ENCODE data around the gene PITHD1. TPM values are rescaled to one million over a fixed set of nuclear protein-coding genes. Genes with fewer than 3 reads are reported as not detected.

PITHD1 gene, protein sequence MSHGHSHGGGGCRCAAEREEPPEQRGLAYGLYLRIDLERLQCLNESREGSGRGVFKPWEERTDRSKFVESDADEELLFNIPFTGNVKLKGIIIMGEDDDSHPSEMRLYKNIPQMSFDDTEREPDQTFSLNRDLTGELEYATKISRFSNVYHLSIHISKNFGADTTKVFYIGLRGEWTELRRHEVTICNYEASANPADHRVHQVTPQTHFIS
- total RNA-seq = 55.7 TPM

DNA sequence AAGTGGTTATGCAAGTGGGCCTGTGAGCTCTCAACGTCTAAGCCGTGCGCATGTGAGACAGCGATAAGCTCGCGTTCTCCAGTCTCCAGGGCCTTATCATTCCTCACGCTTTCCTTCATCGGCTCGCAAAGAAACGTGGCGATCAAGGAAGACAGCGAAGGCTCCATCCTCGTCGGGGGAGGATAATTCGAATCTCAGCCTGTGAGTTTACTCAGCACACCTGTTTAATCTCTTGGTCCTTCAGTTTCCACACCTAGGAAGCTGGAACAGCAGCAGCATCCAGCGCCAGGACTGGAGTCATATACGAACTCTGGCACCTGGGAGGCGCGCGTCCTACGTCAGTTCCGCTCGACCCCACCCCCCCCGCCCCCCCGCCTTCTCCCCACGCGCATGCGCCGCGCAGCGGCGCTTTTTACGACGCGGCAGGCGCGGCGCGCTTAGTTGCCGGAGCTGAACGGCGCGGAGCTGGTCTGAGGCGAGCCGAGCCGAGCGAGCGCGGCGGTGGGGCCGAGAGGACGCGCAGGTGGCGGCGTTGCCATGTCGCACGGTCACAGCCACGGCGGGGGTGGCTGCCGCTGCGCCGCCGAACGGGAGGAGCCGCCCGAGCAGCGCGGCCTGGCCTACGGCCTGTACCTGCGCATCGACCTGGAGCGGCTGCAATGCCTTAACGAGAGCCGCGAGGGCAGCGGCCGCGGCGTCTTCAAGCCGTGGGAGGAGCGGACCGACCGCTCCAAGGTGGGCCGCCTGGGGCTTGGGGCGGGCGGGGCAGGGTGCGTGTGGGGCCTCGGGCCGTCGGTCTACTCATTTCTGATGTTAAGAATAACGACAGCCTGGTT is at the start of gene PITHD1:
TSS of gene PITHD1 (plus strand) at position 440 of the 836 bp plus-strand sequence. CDS start at position 538, 98 bp downstream.

DNA sequence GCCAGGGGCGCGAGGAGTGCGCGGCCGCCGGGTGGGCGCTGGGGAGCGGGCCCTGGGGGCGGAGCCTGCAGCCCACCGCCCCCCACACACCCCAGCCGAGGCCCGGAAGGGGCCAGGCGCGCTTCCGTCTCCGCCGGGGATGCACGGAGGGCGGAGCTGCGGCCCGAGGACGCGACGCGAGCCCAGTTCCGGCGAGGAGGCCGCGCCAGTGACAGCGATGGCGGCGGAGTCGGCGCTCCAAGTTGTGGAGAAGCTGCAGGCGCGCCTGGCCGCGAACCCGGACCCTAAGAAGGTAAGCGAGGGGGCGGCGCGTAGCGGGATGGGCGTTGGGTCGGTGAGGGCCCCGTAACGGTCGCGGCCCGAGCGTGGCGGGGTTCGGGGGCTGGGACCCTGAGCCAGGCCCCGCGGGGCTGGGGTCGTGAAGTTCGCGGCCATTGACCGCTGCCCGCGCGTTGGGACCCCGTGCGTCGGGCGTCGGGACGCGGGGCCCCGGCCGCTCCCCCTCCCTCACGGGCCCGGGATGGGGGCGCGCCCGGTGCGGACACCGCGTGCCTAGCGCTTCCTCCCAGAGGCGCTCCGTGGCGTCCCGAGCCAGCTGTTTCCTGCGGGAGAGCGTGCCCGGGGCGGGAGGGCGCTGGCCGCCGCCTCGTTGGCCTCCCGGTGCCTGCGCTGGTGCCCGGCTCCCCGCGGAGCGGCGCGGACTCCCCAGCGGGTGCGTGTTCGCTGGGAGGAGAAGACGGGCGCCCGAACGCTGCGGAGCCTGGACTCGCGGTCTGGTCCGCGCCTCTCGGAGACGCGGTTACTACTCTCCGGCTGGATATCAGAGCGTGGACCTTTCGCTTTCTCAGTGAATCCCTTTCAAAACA is 34.7 kb upstream of the PITHD1 start, which contains the start of gene ELOA:
TSS of gene ELOA (plus strand) at position 185 of the 866 bp plus-strand sequence. CDS start at position 218, 33 bp downstream.

GRCh38 chr1:23790696-23791515 is 12.7 kb downstream of the PITHD1 start, which contains the start of gene LYPLA2:
LYPLA2 (plus strand) TSS chr1:23791145; CDS start chr1:23792683, 1,538 bp downstream.

GRCh38 chr1:23800400-23801337 is 22.5 kb downstream of the PITHD1 start, which contains the start of gene GALE:
GALE (minus strand) TSS chr1:23800754; CDS start chr1:23799007, 1,747 bp downstream.

GRCh38 chr1:23825076-23825761 is 47.0 kb downstream of the PITHD1 start, which contains the start of gene HMGCL:
HMGCL (minus strand) TSS chr1:23825429; CDS start chr1:23825415, 14 bp downstream.

Other genes with a start within 250 kb of the PITHD1 start
- 3.4 TPM for gene E2F2, start 247.2 kb upstream of the PITHD1 start, total RNA-seq
- 11.9 TPM for gene ID3, start 218.9 kb upstream of the PITHD1 start, total RNA-seq
- gene RPL11, start 86.6 kb upstream of the PITHD1 start, total RNA-seq = 596 TPM
- gene ELOA, start 34.9 kb upstream of the PITHD1 start, total RNA-seq = 28.5 TPM
- 27.2 TPM for gene LYPLA2, start 12.7 kb downstream of the PITHD1 start, total RNA-seq
- 28.2 TPM for gene GALE, start 22.3 kb downstream of the PITHD1 start, total RNA-seq
- gene HMGCL, start 47.0 kb downstream of the PITHD1 start, total RNA-seq = 11.9 TPM
- 14.7 TPM for gene FUCA1, start 89.9 kb downstream of the PITHD1 start, total RNA-seq
- gene CNR2, start 134.9 kb downstream of the PITHD1 start, total RNA-seq = not detected
- 59.8 TPM for gene PNRC2, start 181.4 kb downstream of the PITHD1 start, total RNA-seq
- gene SRSF10, start 201.9 kb downstream of the PITHD1 start, total RNA-seq = 187 TPM